Central memory CD8-positive, alpha-beta T cell (primary cell): ENCODE measurements around the gene SPATA33.

Source experiments
- ATAC-seq: fragments of 150-1000 bp; cut with Tn5 transposase; replicated peaks from 2 replicates; pipeline ENCODE4 v1.10.0; 2022; ENCODE audit warnings: mild to moderate bottlenecking, moderate FRiP score, moderate number of reproducible peaks; ENCODE audit not compliant: poor library complexity, severe bottlenecking; ENCODE audit errors: extremely low read depth
- DNase-seq, 2 donors: peaks; one replicate each; pipeline ENCODE4 v3.0.0; 2021; ENCODE audit warnings: low spot score in 2 of 2
- H3K27ac Mint-ChIP-seq: one replicate; pipeline ENCODE4 v1.8.0; 2022; ENCODE audit warnings: low read depth, mild to moderate bottlenecking, moderate library complexity, mixed read lengths
- H3K27me3 Mint-ChIP-seq: one replicate; pipeline ENCODE4 v1.8.0; 2022; ENCODE audit warnings: mixed read lengths
- H3K36me3 Mint-ChIP-seq: one replicate; pipeline ENCODE4 v1.8.0; 2022; ENCODE audit warnings: mild to moderate bottlenecking, moderate library complexity, mixed read lengths; ENCODE audit not compliant: insufficient read depth
- H3K4me1 Mint-ChIP-seq: one replicate; pipeline ENCODE4 v1.8.0; 2022; ENCODE audit warnings: mixed read lengths
- H3K4me3 Mint-ChIP-seq: one replicate; pipeline ENCODE4 v1.8.0; 2022; ENCODE audit warnings: mild to moderate bottlenecking, moderate library complexity, mixed read lengths
- H3K9me3 Mint-ChIP-seq: one replicate; pipeline ENCODE4 v1.8.0; 2022; ENCODE audit warnings: mixed read lengths

Gene SPATA33

GRCh38 chr16:89638455-89638854, 19.2 kb upstream of the SPATA33 start:
- Mint-ChIP-seq H3K9me3 (no peaks in the 10 kb centered on the region), H3K27ac (no peak overlapping the region), H3K36me3 (peaks cover 3% of the 10 kb centered on the region), H3K4me1 (peaks cover 11% of the 10 kb centered on the region), H3K4me3 (no peak overlapping the region), H3K27me3 (no peaks in the 10 kb centered on the region)
- DNase-seq (no peak), ATAC-seq (no peak)

GRCh38 chr16:89639385-89639784, 18.3 kb upstream of the SPATA33 start:
- H3K4me1 Mint-ChIP-seq = peaks cover 11% of the 10 kb centered on the region
- no peak for ATAC-seq
- H3K27me3 Mint-ChIP-seq = no peaks in the 10 kb centered on the region
- H3K4me3 Mint-ChIP-seq = no peak overlapping the region
- H3K36me3 Mint-ChIP-seq = peaks cover 5% of the 10 kb centered on the region
- DNase-seq = no peak
- H3K9me3 Mint-ChIP-seq = no peaks in the 10 kb centered on the region
- H3K27ac Mint-ChIP-seq = no peak overlapping the region

GRCh38 chr16:89641458-89642119, 16.0 kb upstream of the SPATA33 start:
- peaks cover 11% of the 10 kb centered on the region for H3K4me1 Mint-ChIP-seq
- H3K9me3 Mint-ChIP-seq = no peaks in the 10 kb centered on the region
- no peaks in the 10 kb centered on the region for H3K27me3 Mint-ChIP-seq
- DNase-seq (no peak), ATAC-seq (no peak)
- H3K36me3 Mint-ChIP-seq = peaks cover 21% of the 10 kb centered on the region
- H3K27ac Mint-ChIP-seq = peak overlapping the region; percentile 69
- peak overlapping the region; percentile 70 for H3K4me3 Mint-ChIP-seq

GRCh38 chr16:89642574-89642973, 15.1 kb upstream of the SPATA33 start:
- H3K36me3 Mint-ChIP-seq = peaks cover 24% of the 10 kb centered on the region
- no peak for DNase-seq
- ATAC-seq = no peak
- H3K4me3 Mint-ChIP-seq = no peak overlapping the region
- no peaks in the 10 kb centered on the region for H3K9me3 Mint-ChIP-seq
- H3K27me3 Mint-ChIP-seq = no peaks in the 10 kb centered on the region
- H3K27ac Mint-ChIP-seq = no peak overlapping the region
- H3K4me1 Mint-ChIP-seq = peaks cover 11% of the 10 kb centered on the region

- no peaks in the 10 kb centered on the region for H3K27me3 Mint-ChIP-seq
- no peak overlapping the region for H3K4me3 Mint-ChIP-seq
- no peak overlapping the region for H3K27ac Mint-ChIP-seq
- H3K9me3 Mint-ChIP-seq = no peaks in the 10 kb centered on the region
- ATAC-seq = no peak
- H3K36me3 Mint-ChIP-seq = peaks cover 30% of the 10 kb centered on the region
- DNase-seq = no peak
- peaks cover 11% of the 10 kb centered on the region for H3K4me1 Mint-ChIP-seq
Measured at GRCh38 chr16:89643769-89644300, 13.8 kb upstream of the SPATA33 start.

GRCh38 chr16:89645122-89645521, 12.5 kb upstream of the SPATA33 start:
- Mint-ChIP-seq H3K36me3 (peaks cover 34% of the 10 kb centered on the region), H3K4me1 (peaks cover 11% of the 10 kb centered on the region), H3K4me3 (no peak overlapping the region), H3K27ac (peak overlapping the region; percentile 25), H3K9me3 (no peaks in the 10 kb centered on the region), H3K27me3 (no peaks in the 10 kb centered on the region)
- DNase-seq (no peak), ATAC-seq (no peak)

GRCh38 chr16:89646270-89646669, 11.4 kb upstream of the SPATA33 start:
- Mint-ChIP-seq H3K36me3 (peaks cover 39% of the 10 kb centered on the region), H3K4me1 (peaks cover 3% of the 10 kb centered on the region), H3K27ac (no peak overlapping the region), H3K9me3 (no peaks in the 10 kb centered on the region), H3K27me3 (no peaks in the 10 kb centered on the region), H3K4me3 (no peak overlapping the region)
- no peak for ATAC-seq
- DNase-seq = no peak

GRCh38 chr16:89646906-89647305, 10.7 kb upstream of the SPATA33 start:
- Mint-ChIP-seq H3K4me1 (no peaks in the 10 kb centered on the region), H3K27me3 (no peaks in the 10 kb centered on the region), H3K9me3 (no peaks in the 10 kb centered on the region), H3K36me3 (peaks cover 39% of the 10 kb centered on the region), H3K4me3 (no peak overlapping the region), H3K27ac (no peak overlapping the region)
- DNase-seq (no peak), ATAC-seq (no peak)

GRCh38 chr16:89651584-89651983, 6.1 kb upstream of the SPATA33 start:
- Mint-ChIP-seq H3K4me1 (peaks cover 12% of the 10 kb centered on the region), H3K9me3 (no peaks in the 10 kb centered on the region), H3K27me3 (no peaks in the 10 kb centered on the region), H3K27ac (no peak overlapping the region), H3K4me3 (no peak overlapping the region), H3K36me3 (peaks cover 37% of the 10 kb centered on the region)
- no peak for ATAC-seq
- DNase-seq = no peak

- Mint-ChIP-seq H3K4me3 (no peak overlapping the region), H3K36me3 (peaks cover 33% of the 10 kb centered on the region), H3K9me3 (no peaks in the 10 kb centered on the region), H3K27ac (peak overlapping the region; percentile 46), H3K27me3 (no peaks in the 10 kb centered on the region), H3K4me1 (peaks cover 22% of the 10 kb centered on the region)
- no peak for DNase-seq
- ATAC-seq = no peak
Measured at GRCh38 chr16:89653656-89654295, 3.9 kb upstream of the SPATA33 start.

GRCh38 chr16:89655062-89655643, 2.5 kb upstream of the SPATA33 start:
- Mint-ChIP-seq H3K36me3 (peaks cover 26% of the 10 kb centered on the region), H3K27me3 (no peaks in the 10 kb centered on the region), H3K4me1 (peaks cover 24% of the 10 kb centered on the region), H3K9me3 (no peaks in the 10 kb centered on the region), H3K27ac (no peak overlapping the region), H3K4me3 (peak overlapping the region; percentile 84)
- ATAC-seq = no peak
- DNase-seq = no peak

- Mint-ChIP-seq H3K27me3 (no peaks in the 10 kb centered on the region), H3K9me3 (no peaks in the 10 kb centered on the region), H3K27ac (peak overlapping the region; percentile 89), H3K4me3 (peak overlapping the region; percentile 84), H3K4me1 (peaks cover 24% of the 10 kb centered on the region), H3K36me3 (peaks cover 23% of the 10 kb centered on the region)
- no peak for DNase-seq
- no peak for ATAC-seq
Measured at GRCh38 chr16:89656435-89657121, 1.1 kb upstream of the SPATA33 start.
